ENCODE results near the gene MYRF. TPM values are rescaled to one million over a fixed set of nuclear protein-coding genes. Genes with fewer than 3 reads are reported as not detected.
A peak's percentile ranks its signal among the peaks of the same experiment; 100 is the strongest.

Gene MYRF
- 6.3 TPM for polyA plus RNA-seq (2012; ENCODE audit: insufficient read depth, insufficient read length, low read depth)

DNA sequence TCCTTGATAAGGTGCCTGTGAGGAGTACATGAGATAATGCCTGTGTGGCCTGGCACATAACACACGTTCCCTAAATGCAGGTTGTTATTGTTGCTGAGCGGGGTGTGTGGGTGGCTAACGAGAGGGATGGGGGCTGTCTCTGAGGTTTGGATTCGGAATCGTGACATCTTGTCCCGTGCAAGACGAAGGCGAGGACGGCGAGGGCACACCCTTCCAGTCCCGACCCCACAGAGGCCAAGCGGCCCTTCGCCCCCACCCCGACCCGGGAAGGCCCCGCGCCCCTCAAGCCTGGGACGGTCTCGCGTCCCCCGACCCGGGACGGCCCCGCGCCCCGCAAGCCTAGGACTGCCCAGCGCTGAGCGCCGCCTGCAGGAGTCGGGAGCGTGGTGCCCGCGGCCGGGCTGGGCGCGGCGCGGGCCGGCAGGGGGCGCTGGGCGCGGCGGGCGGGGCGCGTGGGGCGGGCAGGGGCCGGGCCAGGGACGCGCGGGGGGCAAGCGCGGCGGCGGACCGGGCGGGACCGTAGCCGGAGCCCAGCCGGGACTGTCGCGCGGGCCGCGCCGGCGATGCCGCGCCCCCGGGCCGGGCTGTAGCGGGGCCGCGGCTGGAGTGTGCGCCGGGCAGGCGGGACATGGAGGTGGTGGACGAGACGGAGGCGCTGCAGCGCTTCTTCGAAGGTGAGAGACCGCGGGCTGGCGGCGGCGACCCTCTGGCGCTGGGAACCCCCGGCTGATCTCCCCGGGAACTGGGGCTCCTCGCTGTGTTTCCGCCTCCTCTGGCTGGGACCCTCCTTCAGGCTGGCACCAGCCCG is at the start of gene MYRF:
Gene MYRF (plus strand): TSS at position 520 of the 808 bp plus-strand sequence. CDS start 109 bp downstream, at position 629.
- Histone ChIP-seq H3K4me3 (ENCODE audit: low read depth, low read length) (peak within 1 kb of the TSS; percentile 35), H3K9me3 (no peaks in the 10 kb centered on the region), H3K4me1 (no peaks in the 10 kb centered on the region; the same call in 1 of the 2 replicates), H3K27me3 (no peaks in the 10 kb centered on the region), H3K36me3 (no peaks in the 10 kb centered on the region)
- DNase-seq: peak; percentile 64
- TF ChIP-seq, protein P1, sequence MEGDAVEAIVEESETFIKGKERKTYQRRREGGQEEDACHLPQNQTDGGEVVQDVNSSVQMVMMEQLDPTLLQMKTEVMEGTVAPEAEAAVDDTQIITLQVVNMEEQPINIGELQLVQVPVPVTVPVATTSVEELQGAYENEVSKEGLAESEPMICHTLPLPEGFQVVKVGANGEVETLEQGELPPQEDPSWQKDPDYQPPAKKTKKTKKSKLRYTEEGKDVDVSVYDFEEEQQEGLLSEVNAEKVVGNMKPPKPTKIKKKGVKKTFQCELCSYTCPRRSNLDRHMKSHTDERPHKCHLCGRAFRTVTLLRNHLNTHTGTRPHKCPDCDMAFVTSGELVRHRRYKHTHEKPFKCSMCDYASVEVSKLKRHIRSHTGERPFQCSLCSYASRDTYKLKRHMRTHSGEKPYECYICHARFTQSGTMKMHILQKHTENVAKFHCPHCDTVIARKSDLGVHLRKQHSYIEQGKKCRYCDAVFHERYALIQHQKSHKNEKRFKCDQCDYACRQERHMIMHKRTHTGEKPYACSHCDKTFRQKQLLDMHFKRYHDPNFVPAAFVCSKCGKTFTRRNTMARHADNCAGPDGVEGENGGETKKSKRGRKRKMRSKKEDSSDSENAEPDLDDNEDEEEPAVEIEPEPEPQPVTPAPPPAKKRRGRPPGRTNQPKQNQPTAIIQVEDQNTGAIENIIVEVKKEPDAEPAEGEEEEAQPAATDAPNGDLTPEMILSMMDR (IDR thresholded peaks at IDR 0.05; ENCODE audit: low read depth, low read length): peak; percentile 29

DNA sequence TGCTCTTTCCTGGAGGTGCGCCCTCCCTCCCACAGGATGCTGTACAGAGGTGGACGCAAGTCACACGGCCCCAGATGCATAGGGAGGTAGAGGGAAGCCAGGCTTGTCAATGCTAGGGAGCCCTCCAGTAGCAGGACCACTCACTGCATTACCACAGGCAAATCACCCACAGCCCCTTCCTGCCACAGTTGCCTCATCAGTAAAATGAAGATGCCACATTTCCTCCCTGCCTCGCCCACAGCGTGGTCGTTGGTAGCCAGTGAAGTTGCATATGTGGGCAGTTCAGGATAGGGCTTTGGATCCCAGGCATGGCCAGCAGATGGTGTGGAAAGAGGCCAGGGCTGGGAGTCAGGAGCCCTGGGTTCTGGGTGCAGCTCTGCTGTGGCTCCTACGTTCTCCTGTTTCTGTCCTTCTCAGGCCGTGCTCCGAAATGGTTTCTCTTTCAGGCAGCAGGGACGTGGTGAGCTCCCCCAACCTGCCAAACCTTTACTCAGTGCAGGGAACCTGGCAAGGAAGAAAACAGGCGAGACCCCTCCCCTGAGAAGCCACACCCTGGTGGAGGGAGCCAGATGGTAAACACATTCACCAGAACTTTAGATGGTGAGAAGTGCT is 49.6 kb upstream of the MYRF start:
- Histone ChIP-seq H3K9me3 (no peaks in the 10 kb centered on the region), H3K27me3 (no peaks in the 10 kb centered on the region), H3K36me3 (no peaks in the 10 kb centered on the region), H3K4me3 (ENCODE audit: low read depth, low read length) (no peak overlapping the region), H3K4me1 (no peaks in the 10 kb centered on the region)
- DNase-seq: no peak
- TF ChIP-seq, protein P1 (IDR thresholded peaks at IDR 0.05; ENCODE audit: low read depth, low read length): no peak

DNA sequence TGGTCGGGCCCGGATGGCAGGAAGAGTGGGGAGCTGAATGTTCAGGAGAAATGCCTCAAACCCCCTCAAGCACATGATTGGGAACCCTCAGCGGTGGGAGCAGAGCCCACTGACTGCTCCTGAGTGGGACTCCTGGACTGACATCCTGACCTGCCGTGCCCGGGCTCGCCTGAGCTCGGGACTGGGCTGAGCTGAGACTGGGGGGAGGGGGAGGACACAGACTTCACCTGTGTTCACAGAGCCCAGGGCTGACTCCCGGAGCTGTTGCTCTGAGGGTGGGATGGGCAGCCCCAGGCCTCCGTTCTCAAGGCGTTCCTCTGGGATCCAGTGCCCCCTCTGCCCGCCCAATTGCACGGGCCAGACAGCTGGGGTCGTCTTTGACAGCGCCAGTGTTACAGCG is 47.6 kb upstream of the MYRF start:
- Histone ChIP-seq H3K4me3 (ENCODE audit: low read depth, low read length) (no peak overlapping the region), H3K27me3 (no peaks in the 10 kb centered on the region), H3K36me3 (no peaks in the 10 kb centered on the region)

DNA sequence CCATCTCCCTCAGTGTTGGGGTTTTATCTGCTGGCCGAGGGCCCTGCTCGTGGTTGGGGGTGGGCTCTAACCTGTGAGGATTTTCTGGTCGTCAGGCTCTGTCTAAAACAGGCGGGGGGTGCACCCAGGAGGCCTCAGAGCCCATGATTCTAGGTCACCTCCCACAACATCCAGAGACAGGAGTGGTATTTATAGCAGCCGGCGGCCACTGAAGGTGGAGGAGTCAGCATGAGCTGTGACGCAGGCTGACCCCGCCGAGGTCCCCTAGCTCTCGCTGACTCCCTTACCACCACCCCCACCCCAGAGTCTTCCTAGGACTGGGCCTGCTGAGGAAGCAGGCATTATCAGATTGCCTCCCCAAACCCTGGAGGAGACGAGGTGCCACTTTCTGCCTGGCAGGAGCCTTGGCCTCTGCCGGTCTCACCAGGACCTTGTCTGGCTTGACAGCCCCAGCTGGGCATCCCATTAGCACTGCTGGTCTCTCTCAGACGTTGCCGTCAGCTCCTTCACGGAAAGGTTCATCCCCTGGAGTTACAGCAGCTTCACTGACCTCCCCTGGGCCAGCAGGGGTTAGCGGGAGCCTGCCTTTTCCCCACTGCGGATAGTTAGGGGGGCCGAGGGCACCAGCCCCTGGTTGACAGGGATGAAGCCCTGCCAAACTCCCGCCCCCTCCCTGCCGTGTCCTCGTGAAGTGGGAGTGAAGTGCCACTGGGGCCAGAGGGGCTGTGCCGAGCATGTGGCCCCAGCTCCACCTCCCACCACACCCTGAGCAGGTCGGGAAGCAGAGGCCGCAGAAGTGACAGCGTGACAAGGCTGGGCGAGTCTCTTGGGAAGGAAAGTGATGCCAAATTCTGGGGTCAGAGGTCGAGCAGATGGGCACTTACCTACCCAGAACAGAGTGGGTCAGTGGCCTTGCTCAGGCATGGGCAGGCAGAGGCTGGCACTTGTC is 45.7 kb upstream of the MYRF start:
- H3K4me3 ChIP-seq (ENCODE audit: low read depth, low read length): no peak overlapping the region

More for the DNA sequence above, 47.6 kb upstream of the MYRF start:
- no peak for DNase-seq
- TF ChIP-seq, protein P1 (IDR thresholded peaks at IDR 0.05; ENCODE audit: low read depth, low read length): no peak
- no peaks in the 10 kb centered on the region for H3K4me1 ChIP-seq
- H3K9me3 ChIP-seq: no peaks in the 10 kb centered on the region

DNA sequence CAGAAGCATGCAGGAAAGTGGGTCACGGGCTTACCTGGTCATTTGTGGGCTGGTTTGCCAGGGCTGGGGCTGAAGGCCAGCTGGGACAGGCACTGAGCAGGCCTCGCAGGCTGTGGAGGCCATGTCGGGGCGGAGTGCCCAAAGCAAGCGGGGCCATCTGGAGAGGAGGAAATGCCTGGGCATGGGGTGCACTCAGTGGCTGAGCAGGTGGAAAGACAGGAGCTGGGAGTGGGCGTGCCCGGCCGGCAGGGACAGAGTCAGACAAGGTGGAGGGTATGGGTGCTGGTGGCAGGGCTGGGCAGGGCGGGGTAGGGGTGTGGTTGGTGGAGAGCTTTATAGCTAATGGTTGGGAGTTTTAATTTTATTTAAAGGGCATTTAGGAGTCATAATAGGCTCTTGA is 44.9 kb upstream of the MYRF start:
- no peaks in the 10 kb centered on the region for H3K9me3 ChIP-seq
- no peak for DNase-seq
- H3K36me3 ChIP-seq: no peaks in the 10 kb centered on the region
- no peak overlapping the region for H3K4me3 ChIP-seq (ENCODE audit: low read depth, low read length)
- TF ChIP-seq, protein P1 (IDR thresholded peaks at IDR 0.05; ENCODE audit: low read depth, low read length): no peak
- no peaks in the 10 kb centered on the region for H3K27me3 ChIP-seq
- no peaks in the 10 kb centered on the region for H3K4me1 ChIP-seq

More for the DNA sequence above, 45.7 kb upstream of the MYRF start:
- no peak for DNase-seq
- H3K36me3 ChIP-seq: no peaks in the 10 kb centered on the region
- H3K27me3 ChIP-seq: no peaks in the 10 kb centered on the region
- no peaks in the 10 kb centered on the region for H3K9me3 ChIP-seq
- TF ChIP-seq, protein P1 (IDR thresholded peaks at IDR 0.05; ENCODE audit: low read depth, low read length): no peak
- no peaks in the 10 kb centered on the region for H3K4me1 ChIP-seq
